Measurements from ENCODE around the gene DNAJB14. TPM values are rescaled to one million over a fixed set of nuclear protein-coding genes. Genes with fewer than 3 reads are reported as not detected.

The DNAJB14 gene
- total RNA-seq, 4 donors from 2014 or later = 21.2 to 40.0 (median 33.6) TPM

DNA sequence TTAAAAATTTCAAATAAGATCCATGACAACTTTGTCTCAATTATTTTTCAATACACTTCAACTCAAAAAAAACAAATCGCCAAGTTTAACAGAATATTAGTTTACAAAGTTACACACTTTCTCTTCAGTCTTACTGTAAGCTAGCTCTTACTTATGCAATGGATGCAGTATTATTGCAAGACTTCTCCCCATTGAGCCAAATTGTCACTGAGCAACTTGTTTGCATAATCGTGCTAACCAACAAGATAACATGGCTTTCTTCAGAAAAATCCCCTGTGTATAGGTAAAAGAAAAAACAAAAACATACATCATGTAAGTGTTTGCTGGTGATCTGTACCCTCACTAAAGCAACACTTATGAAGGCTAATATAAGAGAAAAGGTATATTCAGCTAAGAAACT, 18.9 kb downstream of the DNAJB14 start:
- Histone ChIP-seq H3K4me3 (no peak overlapping the region), H3K9me3 (no peaks in the 10 kb centered on the region), H3K4me1 (no peaks in the 10 kb centered on the region), H3K27me3 (no peaks in the 10 kb centered on the region), H3K27ac (replicated peaks in 1 of 4) (no peak overlapping the region), H3K36me3 (peaks cover 0 to 9% (median 5%) of the 10 kb centered on the region in 4 donors)
- intact Hi-C loops (cut with DNase I) = no loop called here
- TF ChIP-seq, protein P1, sequence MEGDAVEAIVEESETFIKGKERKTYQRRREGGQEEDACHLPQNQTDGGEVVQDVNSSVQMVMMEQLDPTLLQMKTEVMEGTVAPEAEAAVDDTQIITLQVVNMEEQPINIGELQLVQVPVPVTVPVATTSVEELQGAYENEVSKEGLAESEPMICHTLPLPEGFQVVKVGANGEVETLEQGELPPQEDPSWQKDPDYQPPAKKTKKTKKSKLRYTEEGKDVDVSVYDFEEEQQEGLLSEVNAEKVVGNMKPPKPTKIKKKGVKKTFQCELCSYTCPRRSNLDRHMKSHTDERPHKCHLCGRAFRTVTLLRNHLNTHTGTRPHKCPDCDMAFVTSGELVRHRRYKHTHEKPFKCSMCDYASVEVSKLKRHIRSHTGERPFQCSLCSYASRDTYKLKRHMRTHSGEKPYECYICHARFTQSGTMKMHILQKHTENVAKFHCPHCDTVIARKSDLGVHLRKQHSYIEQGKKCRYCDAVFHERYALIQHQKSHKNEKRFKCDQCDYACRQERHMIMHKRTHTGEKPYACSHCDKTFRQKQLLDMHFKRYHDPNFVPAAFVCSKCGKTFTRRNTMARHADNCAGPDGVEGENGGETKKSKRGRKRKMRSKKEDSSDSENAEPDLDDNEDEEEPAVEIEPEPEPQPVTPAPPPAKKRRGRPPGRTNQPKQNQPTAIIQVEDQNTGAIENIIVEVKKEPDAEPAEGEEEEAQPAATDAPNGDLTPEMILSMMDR (IDR thresholded peaks at IDR 0.05) = no peak
- TF ChIP-seq POLR2A (IDR thresholded peaks at IDR 0.05; ENCODE audit: low read depth) = no peak
- no peak for TF ChIP-seq EP300 (IDR thresholded peaks at IDR 0.05)
- TF ChIP-seq POLR2AphosphoS5 (IDR thresholded peaks at IDR 0.05) = no peak
- DNase-seq (ENCODE audit: extremely low spot score) = no peak
- WGBS = 82% methylated on average over 2 of the region's 2 CpGs

DNA sequence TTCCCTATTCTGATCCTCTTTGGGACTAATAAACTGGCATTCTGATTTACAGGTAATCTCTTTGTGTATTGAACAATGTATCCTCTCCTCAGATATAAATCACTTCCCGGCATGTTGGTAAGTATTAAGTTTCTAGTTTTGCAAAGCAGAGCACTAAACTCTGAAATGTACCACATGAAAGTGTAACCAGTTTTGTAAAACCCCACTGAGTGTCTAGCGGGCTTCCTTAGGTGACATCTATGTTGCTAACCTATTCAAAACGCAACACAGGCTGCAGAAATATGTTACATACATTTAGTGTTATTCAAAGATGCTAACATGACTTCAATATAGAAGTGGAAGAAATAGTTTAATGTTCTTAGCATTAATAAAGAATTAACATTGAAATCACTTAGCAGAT, 25.2 kb downstream of the DNAJB14 start:
- Histone ChIP-seq H3K27ac (replicated peaks in 1 of 4) (no peak overlapping the region), H3K27me3 (no peaks in the 10 kb centered on the region), H3K9me3 (peaks cover 0 to 5% (median 0%) of the 10 kb centered on the region in 4 donors), H3K4me1 (no peaks in the 10 kb centered on the region), H3K36me3 (peaks cover 0 to 51% (median 36%) of the 10 kb centered on the region in 4 donors), H3K4me3 (no peak overlapping the region)
- TF ChIP-seq EP300 (IDR thresholded peaks at IDR 0.05) (no peak), POLR2AphosphoS5 (IDR thresholded peaks at IDR 0.05) (no peak), POLR2A (IDR thresholded peaks at IDR 0.05; ENCODE audit: low read depth) (no peak)
- TF ChIP-seq, protein P1 (IDR thresholded peaks at IDR 0.05) = no peak
- intact Hi-C loops (cut with DNase I) = no loop called here
- 100% methylated on average over 3 of the region's 3 CpGs for WGBS
- no peak for DNase-seq (ENCODE audit: extremely low spot score)

DNA sequence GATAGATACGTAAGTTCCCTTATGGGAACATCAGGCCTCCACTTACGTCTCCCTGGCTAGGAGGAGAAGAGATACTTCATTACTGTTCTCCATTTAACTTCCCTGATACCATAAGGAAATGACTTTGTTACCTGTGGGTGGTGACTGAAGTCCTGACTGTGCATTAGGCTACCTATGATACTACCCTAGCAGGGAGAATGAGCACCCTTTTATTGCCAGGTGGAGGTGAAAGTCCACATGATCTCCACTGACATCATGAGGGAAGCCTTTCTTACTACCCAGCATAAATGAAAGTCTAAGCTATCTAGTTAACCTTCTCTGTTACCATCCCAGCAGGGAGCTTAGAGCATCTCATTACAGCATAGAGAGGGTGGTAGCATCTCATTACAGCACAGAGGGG, 27.8 kb downstream of the DNAJB14 start:
- intact Hi-C loops (cut with DNase I) = no loop called here
- Histone ChIP-seq H3K36me3 (peaks cover 0 to 69% (median 42%) of the 10 kb centered on the region in 4 donors), H3K4me1 (no peaks in the 10 kb centered on the region), H3K27ac (replicated peaks in 1 of 4) (no peak overlapping the region), H3K9me3 (peaks cover 0 to 5% (median 0%) of the 10 kb centered on the region in 4 donors), H3K27me3 (no peaks in the 10 kb centered on the region), H3K4me3 (no peak overlapping the region)
- WGBS = 100% methylated on average over 2 of the region's 2 CpGs
- no peak for TF ChIP-seq POLR2A (IDR thresholded peaks at IDR 0.05; ENCODE audit: low read depth)
- no peak for TF ChIP-seq POLR2AphosphoS5 (IDR thresholded peaks at IDR 0.05)
- no peak for DNase-seq (ENCODE audit: extremely low spot score)

DNA sequence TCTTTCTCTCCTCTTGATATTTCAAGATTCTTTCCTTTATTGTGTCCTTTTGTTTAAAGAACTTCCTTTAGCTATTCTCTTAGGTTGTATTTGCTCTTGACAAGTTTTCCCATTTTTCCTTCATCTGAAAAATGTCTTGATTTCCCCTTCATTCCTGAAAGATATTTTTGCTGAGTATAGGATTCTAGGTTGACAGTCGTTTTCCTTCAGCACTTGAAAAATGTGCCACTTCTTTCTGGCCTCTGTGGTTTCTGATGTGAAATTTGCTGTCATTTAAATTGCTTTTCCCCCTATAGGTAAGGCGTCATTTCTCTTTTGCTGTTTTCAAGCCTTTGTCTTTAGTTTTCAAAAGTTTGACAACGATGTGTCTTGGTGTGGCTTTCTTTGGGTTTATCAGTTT, 28.8 kb downstream of the DNAJB14 start:
- Histone ChIP-seq H3K27me3 (no peaks in the 10 kb centered on the region), H3K4me3 (no peak overlapping the region), H3K27ac (replicated peaks in 1 of 4) (no peak overlapping the region), H3K9me3 (peaks cover 0 to 5% (median 0%) of the 10 kb centered on the region in 4 donors), H3K36me3 (peaks cover 0 to 67% (median 37%) of the 10 kb centered on the region in 4 donors), H3K4me1 (no peaks in the 10 kb centered on the region)
- WGBS = 96% methylated on average over 3 of the region's 3 CpGs
- intact Hi-C loops (cut with DNase I) = no loop called here
- TF ChIP-seq, protein P1 (IDR thresholded peaks at IDR 0.05) = no peak
- TF ChIP-seq POLR2A (IDR thresholded peaks at IDR 0.05; ENCODE audit: low read depth) (no peak), EP300 (IDR thresholded peaks at IDR 0.05) (no peak), POLR2AphosphoS5 (IDR thresholded peaks at IDR 0.05) (no peak)
- no peak for DNase-seq (ENCODE audit: extremely low spot score)

DNA sequence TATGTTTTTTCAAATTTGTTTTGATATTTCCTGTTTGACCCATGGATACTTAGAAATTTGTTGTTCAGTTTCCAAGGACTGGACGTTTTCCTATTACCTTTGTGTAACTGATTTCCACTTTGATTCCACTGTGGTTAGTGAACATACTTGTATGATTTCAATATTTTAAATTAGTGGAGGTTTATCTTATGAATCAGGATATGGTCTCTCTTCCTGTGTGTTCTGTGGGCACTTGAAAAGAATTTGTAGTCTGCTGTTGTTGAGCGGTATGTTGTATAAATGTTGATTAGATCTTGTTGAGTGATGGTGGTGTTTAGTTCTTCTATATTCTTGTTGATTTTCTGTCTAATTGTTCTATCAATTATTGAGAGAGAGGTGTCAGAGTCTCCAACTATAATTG, 31.0 kb downstream of the DNAJB14 start:
- intact Hi-C loops (cut with DNase I) = no loop called here
- WGBS = 95% methylated on average over 2 of the region's 2 CpGs
- H3K9me3 ChIP-seq = peaks cover 0 to 5% (median 0%) of the 10 kb centered on the region in 4 donors
- H3K27me3 ChIP-seq = no peaks in the 10 kb centered on the region
- TF ChIP-seq, protein P1 (IDR thresholded peaks at IDR 0.05) = no peak
- TF ChIP-seq POLR2AphosphoS5 (IDR thresholded peaks at IDR 0.05) (no peak), EP300 (IDR thresholded peaks at IDR 0.05) (no peak), POLR2A (IDR thresholded peaks at IDR 0.05; ENCODE audit: low read depth) (no peak)
- H3K4me3 ChIP-seq = no peak overlapping the region
- H3K27ac ChIP-seq (replicated peaks in 1 of 4) = no peak overlapping the region
- peaks cover 0 to 52% (median 27%) of the 10 kb centered on the region in 4 donors for H3K36me3 ChIP-seq
- DNase-seq (ENCODE audit: extremely low spot score) = no peak
- no peaks in the 10 kb centered on the region for H3K4me1 ChIP-seq

Data from esophagus muscularis mucosa (tissue), 4 donors.